Thyroid gland (tissue), 4 donors: ENCODE measurements around the gene WIPF2.

ENCODE experiments used
- CTCF ChIP-seq, 6 experiments: fragments of 200-600 bp in 3 of 6; fragments of 450-650 bp in 3 of 6; sonication (generic) in 3 of 6; IDR thresholded peaks; one replicate each; pipeline ENCODE4 v1.5.1; 2016 to 2019; ENCODE audit warnings: antibody characterized with exemption in 6 of 6, mild to moderate bottlenecking in 2 of 6, inconsistent platforms in 1 of 6, moderate library complexity in 1 of 6
- POLR2A ChIP-seq, 2 donors: fragments of 450-650 bp; IDR thresholded peaks; one replicate each; pipeline ENCODE4 v1.6.1; 2017; ENCODE audit warnings: antibody characterized with exemption in 2 of 2, mild to moderate bottlenecking in 2 of 2, moderate library complexity in 1 of 2

- TF ChIP-seq CTCF (IDR thresholded peaks at IDR 0.05) (no peak), POLR2A (IDR thresholded peaks at IDR 0.05) (no peak)
Measured at GRCh38 chr17:40266882-40267281, 47.8 kb downstream of the WIPF2 start.
